Adrenal gland (tissue), 12 donors: ENCODE data around the gene NFE2. TPM values are rescaled to one million over a fixed set of nuclear protein-coding genes. Genes with fewer than 3 reads are reported as not detected.

Experiments used
- DNase-seq, 7 donors: peaks; one replicate each; pipeline ENCODE4 v3.0.0-alpha.2; 2019 to 2020
- H3K27ac ChIP-seq, 5 donors: fragments of 200-600 bp; sonication (generic) in 4 of 5; 1 replicate in 3 of 5; 2 replicates in 2 of 5; pipeline versions ENCODE4 v1.5.1 to v1.8.0; 2016 to 2020; ENCODE audit warnings: mild to moderate bottlenecking in 1 of 5
- H3K27me3 ChIP-seq: fragments of 200-600 bp; 2 replicates; pipeline ENCODE4 v1.8.0; 2021
- H3K36me3 ChIP-seq, 2 donors: fragments of 200-600 bp; replicated peaks in 1 of 2; 1 replicate in 1 of 2; 2 replicates in 1 of 2; pipeline versions ENCODE4 v1.5.1 to v1.8.0; 2018 to 2022
- H3K4me1 ChIP-seq, 2 donors: fragments of 200-600 bp; replicated peaks in 1 of 2; 1 replicate in 1 of 2; 2 replicates in 1 of 2; pipeline versions ENCODE4 v1.5.1 to v1.8.0; 2018 to 2021
- H3K4me3 ChIP-seq, 4 donors: fragments of 200-600 bp; sonication (generic) in 3 of 4; one replicate each; pipeline ENCODE4 v1.5.1; 2016 to 2018
- H3K9me3 ChIP-seq, 3 donors: fragments of 200-600 bp; sonication (generic) in 1 of 3; replicated peaks in 1 of 3; 1 replicate in 2 of 3; 2 replicates in 1 of 3; pipeline versions ENCODE4 v1.5.1 to v1.8.0; 2016 to 2021
- CTCF ChIP-seq, 6 experiments: fragments of 450-650 bp in 4 of 6; fragments of 200-600 bp in 2 of 6; sonication (generic) in 1 of 6; IDR thresholded peaks; 1 replicate in 5 of 6; 2 replicates in 1 of 6; pipeline versions ENCODE4 v1.5.1 to v1.8.0; 2016 to 2021; ENCODE audit warnings: antibody characterized with exemption in 6 of 6, mild to moderate bottlenecking in 2 of 6, moderate library complexity in 1 of 6
- POLR2A ChIP-seq, 2 donors: fragments of 450-650 bp; IDR thresholded peaks; one replicate each; pipeline ENCODE4 v1.6.1; 2017; ENCODE audit warnings: antibody characterized with exemption in 2 of 2, mild to moderate bottlenecking in 2 of 2, moderate library complexity in 1 of 2
- WGBS, 4 donors: extraction: QIAGEN DNeasy Blood & Tissue Kit in 2 of 4; methylation state at CpG; one replicate each; pipeline versions ENCODE4 v1.1.5 to v1.1.7; 2013 to 2017; 5-methylcytosine and 5-hydroxymethylcytosine counted together
- intact Hi-C, 2 donors: fragments of 100-400 bp; cut with DNase I; formaldehyde crosslinking; loops; one replicate each; pipeline versions ENCODE4 v1.14.1 to v1.15.0; 2022 to 2023
- polyA plus RNA-seq, 3 donors: library from polyadenylated mRNA; stranded (reverse); fragments of 200-250 nt in 2 of 3; fragments of 350-450 nt in 1 of 3; fragmentation: Illumina TruSeq in 1 of 3; extraction: RNeasy Lipid Tissue Mini Kit (QIAGEN cat#74804) in 1 of 3; gene quantifications; one replicate each; pipeline ENCODE4 v1.2.3, GENCODE V29; 2013 to 2014
- total RNA-seq, 9 donors: library from RNA; depleted of rRNA in 4 of 9; stranded (reverse); fragments of >200 nt in 4 of 9; fragments of 120-200 nt in 1 of 9; fragmentation: NEBNext Ultra II Directional in 1 of 9; extraction: Animal tissue kit (Norgen Biotek cat#: 25700) in 1 of 9; gene quantifications; one replicate each; pipeline versions ENCODE4 v1.1.0 to v1.2.4, GENCODE V29; 2013 to 2023
- donor health status: healthy with polysubstance abuse.
- donor health status: Bipolar disorder and iron deficiency.
- donor health status: DM: yes; HTN: yes; CAD: no.
- donor health status: DM: no; HTN: no; CAD: no.
- donor health status: DM: no; HTN: no; CAD: no.
- donor health status: DM: yes; HTN: yes; CAD: no.

The NFE2 gene
- total and polyA plus RNA-seq, 12 donors: 0.13 to 3.8 (median 0.60) TPM; not detected in 6

- intact Hi-C loops: no loop called here
- TF ChIP-seq POLR2A (IDR thresholded peaks at IDR 0.05): no peak
- TF ChIP-seq CTCF (IDR thresholded peaks at IDR 0.05): no peak
- Histone ChIP-seq H3K9me3 (no peaks in the 10 kb centered on the region), H3K4me1 (peaks cover 26 to 32% of the 10 kb centered on the region in 2 donors), H3K27ac (no peak overlapping the region), H3K27me3 (no peaks in the 10 kb centered on the region), H3K4me3 (no peak overlapping the region), H3K36me3 (no peaks in the 10 kb centered on the region)
- DNase-seq: no peak
- 85 to 89% (median 87%) methylated on average over 2 of the region's 2 CpGs for WGBS, 4 donors
Measured at GRCh38 chr12:54273981-54274380, 26.8 kb downstream of the NFE2 start.

- Histone ChIP-seq H3K36me3 (no peaks in the 10 kb centered on the region), H3K4me3 (no peak overlapping the region), H3K27me3 (no peaks in the 10 kb centered on the region), H3K9me3 (no peaks in the 10 kb centered on the region), H3K4me1 (peaks cover 10 to 16% of the 10 kb centered on the region in 2 donors), H3K27ac (peak overlapping the region in 1 of 5 donors; percentile 32)
- DNase-seq: no peak
- TF ChIP-seq POLR2A (IDR thresholded peaks at IDR 0.05) (no peak), CTCF (IDR thresholded peaks at IDR 0.05) (no peak)
- 19 to 31% (median 25%) methylated on average over 1 of the region's 1 CpG for WGBS, 4 donors
- intact Hi-C loops: no loop called here
Measured at GRCh38 chr12:54272214-54272613, 28.6 kb downstream of the NFE2 start.

- 94 to 100% (median 97%) methylated on average over 2 of the region's 2 CpGs for WGBS, 4 donors
- no peak overlapping the region for H3K4me3 ChIP-seq
- no peak for TF ChIP-seq POLR2A (IDR thresholded peaks at IDR 0.05)
- no peak for TF ChIP-seq CTCF (IDR thresholded peaks at IDR 0.05)
- no peaks in the 10 kb centered on the region for H3K9me3 ChIP-seq
- no peak overlapping the region for H3K27ac ChIP-seq
- no peaks in the 10 kb centered on the region for H3K27me3 ChIP-seq
- H3K36me3 ChIP-seq: no peaks in the 10 kb centered on the region
- H3K4me1 ChIP-seq: peaks cover 10 to 16% of the 10 kb centered on the region in 2 donors
- no peak for DNase-seq
- intact Hi-C loops: no loop called here
Measured at GRCh38 chr12:54270345-54270744, 30.5 kb downstream of the NFE2 start.

GRCh38 chr12:54266852-54267251, 34.0 kb downstream of the NFE2 start:
- TF ChIP-seq CTCF (IDR thresholded peaks at IDR 0.05) (no peak), POLR2A (IDR thresholded peaks at IDR 0.05) (no peak)
- H3K36me3 ChIP-seq: no peaks in the 10 kb centered on the region
- no peaks in the 10 kb centered on the region for H3K27me3 ChIP-seq
- H3K4me1 ChIP-seq: peaks cover 15 to 22% of the 10 kb centered on the region in 2 donors
- H3K27ac ChIP-seq: no peak overlapping the region
- H3K9me3 ChIP-seq: no peaks in the 10 kb centered on the region
- intact Hi-C loops: no loop called here
- WGBS, 4 donors: 86 to 98% (median 96%) methylated on average over 2 of the region's 2 CpGs
- DNase-seq: no peak
- H3K4me3 ChIP-seq: no peak overlapping the region
